HEK293 (cell line): ENCODE measurements around the gene VHLL.

Source experiments
- AEBP2 ChIP-seq: fragments of 450-650 bp; formaldehyde crosslinking; IDR thresholded peaks from 2 replicates; pipeline ENCODE4 v1.5.1; 2016; ENCODE audit warnings: missing biosample characterization, missing genetic modification characterization, borderline replicate concordance
- KLF17 ChIP-seq: fragments of 450-650 bp; formaldehyde crosslinking; IDR thresholded peaks from 2 replicates; pipeline ENCODE4 v1.5.1; 2016; ENCODE audit warnings: missing biosample characterization, missing genetic modification characterization
- PRDM1 ChIP-seq: fragments of 450-650 bp; formaldehyde crosslinking; IDR thresholded peaks from 2 replicates; pipeline ENCODE4; 2016; ENCODE audit warnings: missing biosample characterization, missing genetic modification characterization
- SETDB1 ChIP-seq: IDR thresholded peaks from one replicate; pipeline ENCODE4 v1.6.1; 2017; ENCODE audit warnings: mild to moderate bottlenecking, low read length, moderate library complexity, mixed read lengths; ENCODE audit not compliant: insufficient read length
- SP7 ChIP-seq: fragments of 450-650 bp; formaldehyde crosslinking; IDR thresholded peaks from 2 replicates; pipeline ENCODE4 v1.5.1; 2016; ENCODE audit warnings: missing biosample characterization, missing genetic modification characterization
- TSHZ1 ChIP-seq: fragments of 450-650 bp; formaldehyde crosslinking; IDR thresholded peaks from 2 replicates; pipeline ENCODE4 v1.5.1; 2016; ENCODE audit warnings: missing biosample characterization, missing genetic modification characterization, borderline replicate concordance
- YY1 ChIP-seq: fragments of 450-650 bp; formaldehyde crosslinking; IDR thresholded peaks from 2 replicates; pipeline ENCODE4 v1.5.1; 2018; ENCODE audit warnings: missing biosample characterization, missing genetic modification characterization
- ZBTB1 ChIP-seq: fragments of 450-650 bp; formaldehyde crosslinking; IDR thresholded peaks from 2 replicates; pipeline ENCODE4 v1.5.1; 2016; ENCODE audit warnings: missing biosample characterization, missing genetic modification characterization
- ZBTB10 ChIP-seq: fragments of 450-650 bp; formaldehyde crosslinking; IDR thresholded peaks from 2 replicates; pipeline ENCODE4 v1.5.1; 2016; ENCODE audit warnings: missing biosample characterization, missing genetic modification characterization
- ZBTB20 ChIP-seq: fragments of 450-650 bp; formaldehyde crosslinking; IDR thresholded peaks from 2 replicates; pipeline ENCODE4 v1.5.1; 2016; ENCODE audit warnings: missing biosample characterization, missing genetic modification characterization
- ZBTB7A ChIP-seq: fragments of 450-650 bp; formaldehyde crosslinking; IDR thresholded peaks from 2 replicates; pipeline ENCODE4 v1.5.1; 2016; ENCODE audit warnings: low read depth, missing biosample characterization, missing genetic modification characterization
- ZFP69B ChIP-seq: fragments of 450-650 bp; formaldehyde crosslinking; IDR thresholded peaks from 2 replicates; pipeline ENCODE4 v1.5.1; 2016; ENCODE audit warnings: missing biosample characterization, missing genetic modification characterization
- ZNF132 ChIP-seq: fragments of 450-650 bp; formaldehyde crosslinking; IDR thresholded peaks from 2 replicates; pipeline ENCODE4 v1.5.1; 2017; ENCODE audit warnings: missing biosample characterization, missing genetic modification characterization, borderline replicate concordance
- ZNF2 ChIP-seq: fragments of 450-650 bp; formaldehyde crosslinking; IDR thresholded peaks from 2 replicates; pipeline ENCODE4 v1.5.1; 2016; ENCODE audit warnings: missing biosample characterization, missing genetic modification characterization
- ZNF26 ChIP-seq: fragments of 450-650 bp; formaldehyde crosslinking; IDR thresholded peaks from 2 replicates; pipeline ENCODE4 v1.5.1; 2016; ENCODE audit warnings: missing biosample characterization, missing genetic modification characterization
- ZNF266 ChIP-seq: fragments of 450-650 bp; formaldehyde crosslinking; IDR thresholded peaks from 2 replicates; pipeline ENCODE4 v1.5.1; 2016; ENCODE audit warnings: missing biosample characterization, missing genetic modification characterization, low read depth
- ZNF302 ChIP-seq: fragments of 450-650 bp; formaldehyde crosslinking; IDR thresholded peaks from 2 replicates; pipeline ENCODE4 v1.5.1; 2016; ENCODE audit warnings: missing biosample characterization, missing genetic modification characterization, low read depth
- ZNF311 ChIP-seq: fragments of 450-650 bp; formaldehyde crosslinking; IDR thresholded peaks from 2 replicates; pipeline ENCODE4 v1.5.1; 2017; ENCODE audit warnings: missing biosample characterization, missing genetic modification characterization, borderline replicate concordance
- ZNF404 ChIP-seq: fragments of 450-650 bp; formaldehyde crosslinking; IDR thresholded peaks from 2 replicates; pipeline ENCODE4 v1.5.1; 2017; ENCODE audit warnings: missing biosample characterization, missing genetic modification characterization
- ZNF510 ChIP-seq: fragments of 450-650 bp; formaldehyde crosslinking; IDR thresholded peaks from 2 replicates; pipeline ENCODE4 v1.5.1; 2018; ENCODE audit warnings: mild to moderate bottlenecking, missing genetic modification characterization, missing biosample characterization; ENCODE audit not compliant: insufficient replicate concordance
- ZNF514 ChIP-seq: fragments of 450-650 bp; formaldehyde crosslinking; IDR thresholded peaks from 2 replicates; pipeline ENCODE4 v1.5.1; 2016; ENCODE audit warnings: missing biosample characterization, missing genetic modification characterization
- ZNF549 ChIP-seq: fragments of 450-650 bp; IDR thresholded peaks from 2 replicates; pipeline ENCODE4 v1.5.1; 2018; ENCODE audit warnings: missing biosample characterization, missing genetic modification characterization, mild to moderate bottlenecking, inconsistent platforms, moderate library complexity
- ZNF555 ChIP-seq: fragments of 450-650 bp; formaldehyde crosslinking; conservative IDR thresholded peaks from 2 replicates; pipeline ENCODE4 v1.5.1; 2017; ENCODE audit warnings: missing biosample characterization, mild to moderate bottlenecking, missing genetic modification characterization, inconsistent platforms
- ZNF558 ChIP-seq: fragments of 450-650 bp; formaldehyde crosslinking; IDR thresholded peaks from 2 replicates; pipeline ENCODE4 v1.5.1; 2016; ENCODE audit warnings: missing biosample characterization, missing genetic modification characterization
- ZNF785 ChIP-seq: fragments of 450-650 bp; formaldehyde crosslinking; IDR thresholded peaks from 2 replicates; pipeline ENCODE4 v1.5.1; 2016; ENCODE audit warnings: missing biosample characterization, missing genetic modification characterization
- TF ChIP-seq, protein P1 (sequence below): fragments of 450-650 bp; formaldehyde crosslinking; IDR thresholded peaks from 2 replicates; pipeline ENCODE4 v1.5.1; 2017; ENCODE audit warnings: missing biosample characterization, missing genetic modification characterization
- TF ChIP-seq, protein P2 (sequence below): fragments of 450-650 bp; formaldehyde crosslinking; IDR thresholded peaks from 2 replicates; pipeline ENCODE4 v1.5.1; 2016; ENCODE audit warnings: missing biosample characterization, missing genetic modification characterization
- TF ChIP-seq, protein P3 (sequence below): fragments of 450-650 bp; formaldehyde crosslinking; IDR thresholded peaks from 2 replicates; pipeline ENCODE4 v1.5.1; 2016; ENCODE audit warnings: missing biosample characterization, missing genetic modification characterization

Gene VHLL

GRCh38 chr1:156337888-156338179 is 38.7 kb upstream of the VHLL start (continued):
- TF ChIP-seq, protein P1, sequence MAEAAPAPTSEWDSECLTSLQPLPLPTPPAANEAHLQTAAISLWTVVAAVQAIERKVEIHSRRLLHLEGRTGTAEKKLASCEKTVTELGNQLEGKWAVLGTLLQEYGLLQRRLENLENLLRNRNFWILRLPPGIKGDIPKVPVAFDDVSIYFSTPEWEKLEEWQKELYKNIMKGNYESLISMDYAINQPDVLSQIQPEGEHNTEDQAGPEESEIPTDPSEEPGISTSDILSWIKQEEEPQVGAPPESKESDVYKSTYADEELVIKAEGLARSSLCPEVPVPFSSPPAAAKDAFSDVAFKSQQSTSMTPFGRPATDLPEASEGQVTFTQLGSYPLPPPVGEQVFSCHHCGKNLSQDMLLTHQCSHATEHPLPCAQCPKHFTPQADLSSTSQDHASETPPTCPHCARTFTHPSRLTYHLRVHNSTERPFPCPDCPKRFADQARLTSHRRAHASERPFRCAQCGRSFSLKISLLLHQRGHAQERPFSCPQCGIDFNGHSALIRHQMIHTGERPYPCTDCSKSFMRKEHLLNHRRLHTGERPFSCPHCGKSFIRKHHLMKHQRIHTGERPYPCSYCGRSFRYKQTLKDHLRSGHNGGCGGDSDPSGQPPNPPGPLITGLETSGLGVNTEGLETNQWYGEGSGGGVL (tag by site-specific recombination) = 0 out of 2 replicates have a peak, but pooled peaks have one; percentile 18
- TF ChIP-seq ZNF514 (no peak), TSHZ1 (tag by site-specific recombination) (no peak), ZNF549 (tag by site-specific recombination) (no peak), ZNF558 (tag by site-specific recombination) (no peak), ZNF2 (tag by site-specific recombination) (peak; percentile 48; the same call in 1 of the 2 replicates), ZNF132 (tag by site-specific recombination) (no peak), ZBTB7A (tag by site-specific recombination) (0 out of 2 replicates have a peak, but pooled peaks have one; percentile 41), ZBTB20 (tag by site-specific recombination) (no peak), ZNF785 (tag by site-specific recombination) (no peak), ZNF26 (tag by site-specific recombination) (no peak), YY1 (tag by site-specific recombination) (peak; percentile 63), ZBTB10 (peak; percentile 76), ZNF510 (tag by site-specific recombination) (no peak), ZBTB1 (no peak), ZNF302 (no peak), ZNF404 (tag by site-specific recombination) (no peak), ZNF266 (tag by site-specific recombination) (no peak), KLF17 (peak; percentile 44; the same call in 1 of the 2 replicates), ZNF311 (tag by site-specific recombination) (no peak), ZNF555 (tag by site-specific recombination) (no peak), SETDB1 (no peak), ZFP69B (tag by site-specific recombination) (no peak), PRDM1 (tag by site-specific recombination) (no peak), AEBP2 (no peak), SP7 (tag by site-specific recombination) (no peak)
- TF ChIP-seq, protein P2, sequence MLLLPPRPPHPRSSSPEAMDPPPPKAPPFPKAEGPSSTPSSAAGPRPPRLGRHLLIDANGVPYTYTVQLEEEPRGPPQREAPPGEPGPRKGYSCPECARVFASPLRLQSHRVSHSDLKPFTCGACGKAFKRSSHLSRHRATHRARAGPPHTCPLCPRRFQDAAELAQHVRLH (tag by site-specific recombination) = no peak
- TF ChIP-seq, protein P3, sequence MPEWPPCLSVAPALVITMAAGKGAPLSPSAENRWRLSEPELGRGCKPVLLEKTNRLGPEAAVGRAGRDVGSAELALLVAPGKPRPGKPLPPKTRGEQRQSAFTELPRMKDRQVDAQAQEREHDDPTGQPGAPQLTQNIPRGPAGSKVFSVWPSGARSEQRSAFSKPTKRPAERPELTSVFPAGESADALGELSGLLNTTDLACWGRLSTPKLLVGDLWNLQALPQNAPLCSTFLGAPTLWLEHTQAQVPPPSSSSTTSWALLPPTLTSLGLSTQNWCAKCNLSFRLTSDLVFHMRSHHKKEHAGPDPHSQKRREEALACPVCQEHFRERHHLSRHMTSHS (tag by site-specific recombination) = no peak
